ENCODE measurements around the gene BPGM.
"Not testable (repeated sequence)": the region's sequence is repeated elsewhere in the genome, so short reads cannot be mapped to it uniquely, and the experiment has no call there.

The BPGM gene

DNA sequence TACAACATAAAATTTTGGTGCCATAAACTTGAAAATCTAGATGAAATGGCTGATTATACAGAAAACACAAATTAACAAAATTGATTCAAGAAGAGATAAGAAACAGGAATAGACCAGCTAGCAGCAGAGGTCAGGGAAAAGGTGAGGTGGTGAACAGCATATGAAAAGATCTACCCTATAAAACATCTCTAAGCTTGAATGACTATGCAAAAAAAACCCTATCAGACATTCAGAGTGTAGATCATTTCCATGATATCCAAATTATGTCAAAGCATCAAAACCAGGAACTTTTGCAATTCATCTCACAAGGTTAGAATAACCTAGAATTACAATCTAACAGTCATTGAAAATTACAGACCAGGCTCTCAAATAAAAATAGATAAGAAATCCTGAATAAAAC lies 14.6 kb upstream of the BPGM start:
- DNase-seq (ENCODE audit: low spot score), result no peak

DNA sequence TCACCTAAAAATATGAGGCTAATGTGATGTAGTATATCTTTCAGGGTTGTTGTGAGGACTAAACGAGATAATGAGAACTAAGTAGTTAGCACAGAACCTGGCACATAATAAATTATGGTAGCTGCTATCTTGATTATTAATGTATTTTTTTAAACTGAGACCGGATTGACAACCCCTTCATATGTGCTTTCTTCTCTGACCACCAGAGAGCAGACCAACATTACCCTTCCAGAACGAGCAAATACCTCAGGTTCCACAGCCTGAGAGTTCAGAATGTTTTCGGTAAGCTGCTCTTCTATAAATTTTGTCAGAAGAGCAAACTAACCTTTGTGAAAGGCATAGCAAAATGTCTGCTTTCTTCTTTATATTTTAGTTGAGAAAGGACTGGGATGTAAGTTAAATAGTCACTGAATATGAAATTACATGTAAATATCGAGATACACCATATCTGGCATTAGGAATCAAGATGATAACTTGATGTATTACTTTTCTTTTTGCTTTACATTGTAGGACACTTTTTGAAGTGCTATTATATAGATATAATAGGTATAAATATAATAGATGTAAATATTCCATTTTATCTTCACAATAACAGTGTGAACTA lies 13.6 kb upstream of the BPGM start:
- peak; percentile 59 for DNase-seq (ENCODE audit: low spot score)

DNA sequence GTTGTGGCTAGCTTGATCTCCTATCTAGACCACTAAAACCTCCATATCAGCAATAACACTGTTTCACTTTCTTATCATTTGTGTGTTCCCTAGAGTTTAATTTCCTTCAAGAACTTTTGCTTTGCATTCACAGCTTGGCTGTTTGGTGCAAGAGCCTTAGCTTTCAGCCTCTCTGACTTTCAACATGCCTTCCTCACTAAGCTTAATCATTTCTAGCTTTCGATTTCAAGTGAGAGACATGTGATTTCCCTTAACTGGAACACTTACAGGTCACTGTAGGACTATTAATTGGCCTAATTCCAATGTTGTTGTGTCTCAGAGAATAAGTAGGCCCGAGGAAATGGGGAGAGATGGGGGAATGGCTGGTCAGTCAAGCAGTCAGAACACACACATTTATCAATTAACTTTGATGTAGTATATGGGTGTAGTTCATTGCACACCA lies 10.6 kb upstream of the BPGM start:
- DNase-seq (ENCODE audit: low spot score), result no peak

DNA sequence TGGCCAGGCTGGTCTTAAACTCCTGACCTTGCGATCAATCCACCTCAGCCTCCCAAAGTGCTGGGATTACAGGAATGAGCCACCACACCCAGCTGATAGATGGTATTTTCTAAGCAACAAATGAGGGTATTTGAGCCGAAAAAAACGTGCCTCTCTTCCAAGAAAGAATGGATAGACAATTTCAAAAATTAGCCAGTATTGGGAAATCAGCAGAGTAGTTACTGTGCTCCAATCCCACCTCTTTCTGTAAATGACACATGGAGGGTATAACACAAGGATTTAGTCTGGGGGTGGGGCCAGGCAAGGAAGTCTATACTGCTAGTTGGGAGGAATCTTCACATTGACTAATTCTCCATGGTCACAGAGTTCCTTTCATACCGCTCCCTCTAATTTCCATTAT lies 9.2 kb upstream of the BPGM start:
- DNase-seq (ENCODE audit: low spot score), result no peak

DNA sequence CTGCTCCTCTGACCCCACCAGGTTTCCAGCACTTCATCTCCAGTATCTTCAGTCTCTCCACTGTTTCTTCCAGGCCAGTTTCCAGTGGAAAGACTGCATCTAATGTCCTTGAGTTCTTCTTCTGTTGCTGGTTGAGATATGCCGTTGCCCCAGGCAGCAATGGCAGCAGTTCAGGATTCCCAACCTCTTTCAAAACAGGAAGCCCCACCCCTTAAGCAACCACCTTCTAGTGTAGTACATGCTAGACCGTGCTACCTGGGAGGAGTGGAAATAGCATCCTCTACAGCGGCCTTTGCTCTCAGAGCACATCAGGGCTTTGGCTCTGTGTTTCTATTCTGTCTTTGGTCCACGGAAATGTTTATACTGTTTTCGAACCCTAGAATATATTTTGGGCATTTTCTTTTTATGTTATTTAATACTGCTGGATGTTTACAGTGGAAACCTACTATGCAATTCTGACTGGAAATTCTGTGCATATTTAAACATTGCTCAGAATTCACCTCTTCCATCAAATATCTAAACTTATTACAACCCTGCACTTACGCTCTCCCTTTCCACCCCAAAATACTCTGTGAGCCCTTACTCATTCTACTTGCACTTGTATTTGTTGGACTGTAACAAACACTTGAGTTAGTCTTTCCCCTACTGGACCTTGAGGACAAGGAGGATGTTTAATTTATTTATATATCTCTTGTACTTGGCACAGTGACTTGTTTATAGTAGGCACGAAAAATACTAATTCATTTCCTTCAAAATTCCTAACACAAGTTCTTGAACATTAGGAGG lies 8.5 kb upstream of the BPGM start:
- no peak for DNase-seq (ENCODE audit: low spot score)

DNA sequence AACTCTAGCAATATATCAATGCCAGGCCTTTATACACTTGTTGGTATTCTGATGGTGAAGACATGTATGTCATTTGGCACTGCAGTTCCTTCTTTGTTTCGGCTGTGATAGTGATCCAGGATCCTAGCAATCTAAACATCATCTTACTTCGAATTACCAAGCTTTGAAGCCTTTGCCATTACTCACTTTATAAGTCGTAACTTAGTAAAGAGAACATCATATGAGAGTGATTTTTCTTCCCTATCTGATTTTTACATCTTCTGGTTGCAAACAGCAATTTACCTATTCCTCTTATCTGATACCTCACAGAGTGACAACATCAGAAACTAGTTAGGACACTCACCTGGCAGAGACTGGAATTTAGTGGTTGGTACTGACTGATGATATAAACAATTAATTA lies 7.6 kb upstream of the BPGM start:
- DNase-seq (ENCODE audit: low spot score), result no peak

DNA sequence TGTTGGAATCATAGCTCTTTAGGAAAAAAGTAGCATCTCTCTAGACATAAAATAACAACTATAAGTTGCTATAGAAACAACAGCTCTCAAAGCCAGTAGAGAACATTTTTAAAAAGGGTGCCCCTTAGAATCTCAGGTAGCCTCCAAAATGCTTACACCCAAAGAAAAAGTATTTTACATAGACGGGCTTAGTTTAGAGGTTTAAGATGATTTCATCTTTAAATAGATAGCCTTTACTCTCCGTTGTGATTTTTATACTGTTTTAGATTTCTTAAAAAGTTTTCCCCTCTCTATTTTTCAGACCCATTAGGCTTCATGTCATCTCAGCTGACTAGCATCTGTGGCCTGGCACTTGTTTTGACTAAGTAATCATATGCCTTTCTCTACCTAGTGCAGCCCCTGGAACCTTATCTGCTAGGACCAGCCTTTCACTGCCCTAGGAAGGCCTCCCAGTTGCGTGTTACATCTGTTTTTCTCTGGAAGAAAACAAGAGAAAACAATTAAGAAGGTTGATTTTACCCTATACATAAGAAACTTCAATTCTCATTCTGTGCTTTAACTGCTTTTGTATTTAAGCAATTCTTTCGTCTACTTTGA lies 6.9 kb upstream of the BPGM start:
- no peak for DNase-seq (ENCODE audit: low spot score)

DNA sequence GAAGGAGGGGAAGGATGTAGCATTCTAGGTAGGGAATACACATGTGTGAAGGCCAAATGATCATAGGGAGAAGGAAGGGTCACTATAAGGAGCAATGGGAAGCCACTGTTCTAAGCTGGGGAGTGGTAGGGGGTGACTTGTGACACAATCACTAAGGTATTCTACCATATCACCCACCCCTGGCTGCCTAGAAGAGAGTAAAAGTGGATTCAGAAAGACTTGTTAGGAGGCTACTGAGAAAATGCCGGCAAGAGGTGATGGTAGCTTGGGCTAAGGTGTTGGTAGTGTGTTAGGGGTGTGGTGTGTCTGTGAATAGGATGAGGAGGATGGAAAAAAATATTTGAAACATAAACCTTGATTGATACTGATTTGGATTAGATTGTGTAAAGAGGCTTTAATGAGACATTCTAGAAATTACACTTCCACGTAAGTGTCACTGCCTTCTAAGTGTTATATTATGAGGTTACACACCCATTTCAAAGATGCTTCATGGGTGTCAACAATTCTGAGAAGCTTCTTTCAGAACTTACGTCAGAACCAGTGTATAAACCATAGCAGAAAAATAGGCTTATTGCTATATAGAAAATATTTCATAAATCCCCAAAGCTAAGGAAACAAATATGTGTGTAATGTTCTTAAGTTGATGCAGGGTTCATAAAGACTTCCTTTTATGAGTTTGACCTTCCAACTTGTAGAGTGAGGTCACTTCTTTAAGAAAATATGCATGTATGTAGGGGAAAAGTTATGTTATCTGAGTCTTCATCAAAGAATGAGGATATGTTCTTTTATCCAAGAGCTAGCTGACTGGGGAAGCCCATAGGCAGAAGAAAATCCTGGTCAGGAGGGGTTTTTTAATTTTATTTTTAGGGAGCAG lies 5.6 kb upstream of the BPGM start:
- no peak for DNase-seq (ENCODE audit: low spot score)

DNA sequence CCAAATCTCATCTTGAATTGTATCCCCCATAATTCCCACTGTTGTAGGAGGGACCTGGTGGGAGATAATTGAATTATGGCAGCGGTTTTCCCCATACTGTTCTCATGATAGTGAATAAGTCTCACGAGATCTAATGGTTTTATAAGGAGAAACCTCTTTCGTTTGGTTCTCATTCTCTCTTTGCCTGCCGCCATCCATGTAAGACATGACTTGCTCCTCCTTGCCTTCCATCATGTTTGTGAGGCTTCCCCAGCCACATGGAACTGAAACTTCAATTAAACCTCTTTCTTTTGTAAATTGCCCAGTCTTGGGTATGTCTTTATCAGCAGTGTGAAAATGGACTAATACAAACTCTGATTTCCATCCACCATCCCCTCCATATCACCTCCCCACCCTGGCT lies 4.7 kb upstream of the BPGM start:
- DNase-seq (ENCODE audit: low spot score), result not testable (repeated sequence)

DNA sequence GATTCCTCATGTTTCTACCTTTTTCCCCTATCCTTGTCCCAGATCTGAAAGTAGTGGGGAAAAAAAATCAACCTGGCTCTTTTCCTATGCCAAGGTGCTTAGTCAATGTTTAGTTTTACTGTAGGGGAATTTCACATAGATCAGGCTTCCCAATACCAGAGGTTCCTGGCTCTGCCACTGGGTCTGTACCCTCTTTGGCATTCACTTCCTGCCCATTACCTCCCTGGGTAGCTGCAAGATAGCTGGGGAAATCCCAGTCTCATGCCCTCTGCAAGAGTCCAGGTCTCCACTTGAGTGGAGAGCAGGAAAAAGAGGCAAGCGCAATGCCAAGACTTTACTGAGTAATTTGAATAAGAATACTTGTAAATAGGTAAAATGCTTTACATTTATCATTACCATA lies 3.5 kb upstream of the BPGM start:
- DNase-seq (ENCODE audit: low spot score), result no peak

DNA sequence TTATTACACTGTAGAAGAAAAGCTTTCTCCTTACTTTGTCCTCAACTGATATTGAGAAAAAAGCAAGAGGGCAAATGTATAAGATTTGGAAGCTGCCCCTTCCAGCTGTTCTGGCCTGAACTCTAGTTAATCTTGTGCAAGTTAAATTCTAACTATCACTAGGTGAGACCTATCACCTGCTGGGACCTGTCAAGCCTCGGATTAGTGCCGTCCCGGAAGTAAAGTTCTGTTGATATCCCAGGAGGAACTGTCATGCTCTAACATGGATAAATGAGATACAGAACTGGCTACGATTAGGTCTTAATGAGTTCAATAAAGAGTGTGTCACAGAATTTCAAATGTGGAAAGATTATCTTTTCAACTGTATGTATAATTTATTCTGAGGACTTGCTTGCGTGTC lies 1.2 kb upstream of the BPGM start:
- DNase-seq (ENCODE audit: low spot score), result no peak

DNA sequence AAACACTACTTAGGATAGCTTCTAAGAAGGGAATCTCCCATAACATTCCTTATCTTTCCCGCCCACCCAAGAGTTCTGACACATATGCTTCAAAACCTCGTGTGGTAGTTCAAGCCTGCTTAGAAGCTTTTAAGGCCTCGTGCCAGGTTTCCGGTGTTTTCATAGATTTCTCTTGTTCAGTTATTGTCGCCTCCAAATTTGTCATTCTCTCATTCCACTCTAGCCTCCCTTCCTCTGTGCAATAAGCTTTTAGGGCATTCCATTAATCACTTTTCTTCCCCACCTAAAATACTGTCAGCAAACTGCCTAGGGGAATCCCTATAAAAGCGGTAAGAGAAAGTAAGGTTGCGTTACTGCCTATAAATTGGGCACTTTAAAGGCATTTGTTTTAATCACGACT lies 718 bp upstream of the BPGM start:
- no peak for DNase-seq (ENCODE audit: low spot score)

DNA sequence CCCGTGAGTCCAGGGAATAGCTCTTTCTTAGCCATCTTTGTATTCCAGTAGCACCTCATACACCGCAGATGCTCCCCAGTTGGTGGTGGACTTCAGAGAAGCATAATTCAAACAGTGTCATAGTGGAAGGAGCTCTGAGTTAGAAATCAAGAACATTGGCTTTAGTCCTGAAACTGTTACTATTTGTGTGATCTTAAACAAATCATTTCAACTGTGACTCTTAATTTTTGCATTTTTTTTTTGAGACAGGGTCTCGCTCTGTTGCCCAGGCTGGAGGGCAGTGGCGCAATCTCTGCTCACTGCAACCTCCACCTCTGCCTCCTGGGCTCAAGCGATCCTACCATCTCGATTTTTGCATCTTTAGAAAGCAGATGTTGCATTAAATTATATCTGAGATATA lies 1.8 kb downstream of the BPGM start:
- no peak for DNase-seq (ENCODE audit: low spot score)

DNA sequence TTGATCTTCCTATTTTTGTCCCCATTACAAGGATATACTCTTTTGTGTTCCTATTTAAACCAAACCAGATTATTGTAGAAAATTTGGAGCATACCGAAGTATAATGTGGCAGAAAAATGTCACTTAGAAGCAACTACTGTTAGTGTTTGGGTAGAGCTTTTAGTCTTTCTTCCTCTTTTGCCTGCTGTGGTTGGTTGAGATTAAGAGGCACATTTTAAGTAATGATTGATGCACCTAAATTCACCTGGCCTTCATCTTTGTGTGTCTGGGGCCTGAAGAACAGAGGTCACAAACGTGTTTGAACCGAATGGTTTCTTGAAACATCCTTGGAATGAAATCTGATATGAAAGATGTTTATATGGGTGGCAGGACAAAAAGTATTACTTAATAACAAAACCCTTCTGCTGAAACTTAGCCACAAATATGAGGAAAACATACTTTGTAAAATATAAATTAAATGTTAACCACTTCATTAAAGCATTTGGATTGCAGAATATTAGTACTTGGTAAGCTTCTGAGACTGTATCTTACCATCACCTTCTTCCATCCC lies 2.6 kb downstream of the BPGM start:
- no peak for DNase-seq (ENCODE audit: low spot score)

DNA sequence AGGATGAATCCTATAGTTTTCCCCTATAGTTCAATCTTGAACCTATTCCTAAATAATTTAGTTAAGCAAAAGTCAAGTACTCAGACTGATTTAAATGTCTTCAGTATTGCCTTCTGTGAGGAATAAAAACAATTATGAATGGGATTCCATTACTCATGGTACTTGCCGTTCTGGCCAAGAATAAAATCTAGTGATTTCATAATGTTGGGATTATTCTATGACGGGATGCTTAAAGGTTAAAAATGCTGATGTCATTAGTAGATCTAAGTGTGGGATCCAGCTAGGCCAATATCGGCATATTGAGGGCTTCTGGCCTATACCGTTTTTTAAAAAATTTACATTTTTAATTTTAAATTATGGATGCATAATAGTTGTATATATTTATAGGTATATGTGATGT lies 5.3 kb downstream of the BPGM start:
- DNase-seq (ENCODE audit: low spot score), result no peak

DNA sequence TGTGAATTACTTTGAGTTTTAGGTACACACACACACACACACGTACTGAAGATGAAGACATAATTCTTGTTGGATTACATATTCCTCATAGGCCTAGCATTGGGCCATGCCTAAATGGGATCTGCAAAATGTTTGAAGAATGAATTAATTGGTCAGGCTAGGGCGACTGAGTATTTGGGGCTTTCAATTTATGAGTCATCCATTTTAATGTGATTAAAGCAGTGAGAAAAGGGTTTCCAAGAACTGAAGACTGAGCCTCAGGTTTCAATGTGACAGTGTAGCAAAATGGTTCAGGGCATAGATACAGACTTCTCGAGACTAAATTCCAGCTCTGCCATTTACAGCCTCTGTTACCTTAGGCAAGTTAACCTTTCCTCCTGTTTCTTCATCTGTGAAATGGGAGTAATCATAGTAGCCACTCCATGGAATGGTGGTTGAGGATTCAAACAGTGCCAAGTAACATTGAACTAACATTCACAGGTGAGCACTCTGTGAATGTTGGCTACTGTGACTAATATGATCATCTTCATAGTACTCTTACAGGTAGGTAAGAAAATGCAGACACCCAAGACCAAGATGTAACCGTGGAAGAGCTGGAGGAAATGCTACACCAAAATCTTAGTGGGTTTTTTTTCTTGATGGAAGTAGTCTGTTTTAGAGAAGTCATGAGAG lies 7.6 kb downstream of the BPGM start:
- no peak for DNase-seq (ENCODE audit: low spot score)

DNA sequence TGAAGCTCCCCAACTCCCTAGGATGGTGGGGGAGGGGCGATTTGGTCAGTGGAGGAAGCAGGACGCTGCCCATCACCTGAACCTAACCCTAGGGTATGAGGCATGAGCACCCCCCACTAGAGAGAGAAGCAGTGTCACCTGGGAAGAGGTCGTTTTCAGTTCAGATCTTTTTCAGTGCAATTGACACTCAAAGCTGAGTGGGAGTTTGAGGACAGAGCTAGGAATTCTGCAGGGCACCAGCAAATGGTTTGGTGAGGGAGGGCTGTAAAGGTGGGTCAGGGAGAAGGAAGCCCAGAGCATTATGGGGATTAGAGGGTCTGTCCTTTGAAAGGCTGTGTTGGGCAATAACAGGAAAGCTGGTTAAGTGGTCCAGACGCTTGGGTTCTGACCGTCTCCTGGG lies 10.9 kb downstream of the BPGM start:
- no peak for DNase-seq (ENCODE audit: low spot score)

DNA sequence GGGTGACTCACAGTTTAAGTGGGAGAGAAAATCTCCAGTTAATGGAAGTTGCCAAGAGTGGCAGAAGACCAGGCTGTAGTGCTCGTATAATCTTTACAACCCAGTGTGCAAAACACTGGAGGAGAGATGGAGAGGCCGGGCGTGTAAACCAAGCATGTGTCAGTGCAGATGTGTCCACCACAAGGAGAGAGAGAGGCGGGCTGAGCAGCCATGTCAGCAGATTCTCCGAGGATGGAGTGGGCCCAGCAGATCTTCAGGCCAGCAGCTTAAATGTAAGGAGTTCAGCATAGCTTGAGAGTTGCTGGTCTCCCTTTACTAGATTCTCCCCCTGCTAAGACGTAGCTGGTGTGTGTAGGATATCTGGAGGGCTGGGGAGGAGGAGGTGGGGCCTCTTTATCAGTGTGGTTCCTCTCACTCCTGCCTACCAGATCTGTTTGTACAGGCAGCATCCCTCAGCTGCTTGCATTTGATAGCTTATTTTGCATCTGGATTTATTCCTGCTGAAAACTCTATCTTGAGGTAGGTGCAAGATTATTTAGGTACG lies 13.7 kb downstream of the BPGM start:
- DNase-seq (ENCODE audit: low spot score), result no peak

DNA sequence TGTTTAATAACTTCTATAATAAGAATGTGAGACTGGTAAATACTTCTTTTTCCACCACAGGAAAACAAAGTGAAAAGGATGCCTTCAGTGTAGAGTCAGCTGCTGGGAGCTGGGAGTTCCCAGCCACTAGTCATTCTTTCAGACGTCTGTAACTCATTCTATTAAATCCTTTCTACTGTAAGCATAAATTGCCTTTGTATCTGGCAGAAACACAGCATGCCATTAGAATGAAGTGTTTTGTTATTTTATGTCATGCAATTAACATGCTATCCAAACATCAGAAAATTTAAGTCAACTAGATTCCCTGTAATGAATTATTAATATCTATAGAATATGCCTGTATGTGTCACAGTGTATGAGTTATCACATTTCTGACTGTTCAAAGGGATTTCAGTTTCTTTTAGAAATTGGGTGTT lies 14.3 kb downstream of the BPGM start:
- DNase-seq (ENCODE audit: low spot score), result no peak

DNA sequence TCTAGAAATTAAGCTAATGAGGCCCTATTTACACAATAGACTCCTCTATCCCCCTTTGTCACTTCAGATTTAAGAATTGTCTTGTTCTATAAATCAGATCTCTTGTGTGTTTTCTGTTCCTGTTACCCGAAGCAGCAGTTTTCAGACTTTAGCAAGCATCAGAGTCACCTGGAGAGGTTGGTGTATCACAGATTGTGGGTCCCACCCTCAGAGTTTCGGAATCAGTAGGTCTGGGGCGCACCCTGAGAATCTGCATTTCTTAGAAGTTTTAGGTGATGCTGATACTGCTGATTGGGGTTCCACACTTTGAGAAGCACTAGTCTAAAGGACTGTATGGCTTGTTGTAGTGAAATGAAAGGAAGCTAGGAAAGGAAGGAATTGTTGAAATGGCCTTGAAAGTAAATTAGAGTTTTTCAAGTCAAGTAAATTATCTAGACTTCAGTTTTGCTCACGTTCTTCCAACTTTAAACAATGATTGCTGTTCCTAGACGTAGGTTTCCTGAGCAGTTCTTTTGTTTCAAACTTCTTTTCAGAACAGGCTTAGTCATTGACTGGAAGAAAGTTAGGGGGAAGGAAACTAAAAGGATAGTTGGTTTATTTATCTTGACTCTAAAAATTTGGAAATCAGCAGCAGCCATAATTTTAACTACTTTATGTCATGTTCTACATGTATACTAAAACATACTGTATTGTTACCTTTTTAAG lies 15.7 kb downstream of the BPGM start:
- DNase-seq (ENCODE audit: low spot score), result no peak

DNA sequence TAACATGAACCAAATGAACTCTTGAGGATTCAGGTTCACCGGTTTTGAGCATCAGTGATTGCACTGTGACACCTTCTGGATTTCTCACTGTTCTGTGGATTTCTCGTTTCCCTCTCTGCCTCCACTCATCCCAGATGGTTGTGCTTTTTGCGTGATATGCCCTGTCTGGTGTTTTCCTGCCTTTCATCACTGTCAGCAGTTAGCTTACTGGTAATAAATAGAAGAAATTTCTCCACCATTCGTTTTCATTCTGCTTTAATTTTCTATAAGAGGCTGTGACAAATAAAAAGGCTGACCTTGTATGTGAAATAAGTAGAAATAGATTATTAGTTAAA lies 16.2 kb downstream of the BPGM start:
- DNase-seq (ENCODE audit: low spot score), result no peak

All from D341Med (cell line).